Osteoblast (primary cell): Measurements from ENCODE around the gene LELP1. TPM values are rescaled to one million over a fixed set of nuclear protein-coding genes. Genes with fewer than 3 reads are reported as not detected.

Experiments
- DNase-seq: peaks from one replicate; pipeline ENCODE4 v3.0.0; 2011; ENCODE audit warnings: low spot score, mixed read lengths; ENCODE audit not compliant: insufficient read length; ENCODE audit errors: missing footprints
- H2AFZ ChIP-seq: 2 replicates; pipeline ENCODE4 v1.6.0; 2011; ENCODE audit warnings: mild to moderate bottlenecking, low read length
- H3K27ac ChIP-seq: 2 replicates; pipeline ENCODE4 v1.5.1; 2011; ENCODE audit warnings: mild to moderate bottlenecking, low read depth, low read length, moderate library complexity
- H3K27me3 ChIP-seq: 2 replicates; pipeline ENCODE4 v1.6.0; 2012; ENCODE audit warnings: mild to moderate bottlenecking, control low read depth, inconsistent platforms, low read length, moderate library complexity; ENCODE audit not compliant: insufficient read depth
- H3K36me3 ChIP-seq: 2 replicates; pipeline ENCODE4 v1.5.1; 2011; ENCODE audit warnings: mild to moderate bottlenecking, low read length, control low read depth, moderate library complexity; ENCODE audit not compliant: insufficient read depth
- H3K4me1 ChIP-seq: 2 replicates; pipeline ENCODE4 v1.5.1; 2011; ENCODE audit warnings: mild to moderate bottlenecking, low read length, control low read depth, moderate library complexity; ENCODE audit not compliant: insufficient read depth
- H3K4me2 ChIP-seq: 2 replicates; pipeline ENCODE4 v1.6.0; 2011; ENCODE audit warnings: mild to moderate bottlenecking, low read length; ENCODE audit not compliant: insufficient read depth
- H3K4me3 ChIP-seq: fragments of 200-600 bp; sonication (generic); 3 replicates; pipeline ENCODE4 v1.5.1; 2012; ENCODE audit warnings: mild to moderate bottlenecking, low read length, inconsistent platforms; ENCODE audit not compliant: insufficient read depth
- H3K79me2 ChIP-seq: 2 replicates; pipeline ENCODE4 v1.6.0; 2012; ENCODE audit warnings: mild to moderate bottlenecking, low read length, control low read depth, inconsistent platforms; ENCODE audit not compliant: insufficient read depth
- H3K9me3 ChIP-seq: 2 replicates; pipeline ENCODE4 v1.5.1; 2011; ENCODE audit warnings: low read depth, low read length, control low read depth
- H4K20me1 ChIP-seq: 2 replicates; pipeline ENCODE4 v1.6.0; 2012; ENCODE audit warnings: mild to moderate bottlenecking, low read length, control low read depth; ENCODE audit not compliant: insufficient read depth
- total RNA-seq: library from RNA; depleted of rRNA; stranded (reverse); fragments of >200 nt; gene quantifications from 2 replicates; pipeline ENCODE4 v1.2.3, GENCODE V29; 2012
- TF ChIP-seq, protein P1 (sequence below): IDR thresholded peaks from 2 replicates; pipeline ENCODE4 v1.5.1; 2011; ENCODE audit warnings: mild to moderate bottlenecking, low read depth, low read length, moderate library complexity; ENCODE audit errors: extremely low read depth

LELP1 gene
- total RNA-seq, result not detected in 2 replicates

DNA sequence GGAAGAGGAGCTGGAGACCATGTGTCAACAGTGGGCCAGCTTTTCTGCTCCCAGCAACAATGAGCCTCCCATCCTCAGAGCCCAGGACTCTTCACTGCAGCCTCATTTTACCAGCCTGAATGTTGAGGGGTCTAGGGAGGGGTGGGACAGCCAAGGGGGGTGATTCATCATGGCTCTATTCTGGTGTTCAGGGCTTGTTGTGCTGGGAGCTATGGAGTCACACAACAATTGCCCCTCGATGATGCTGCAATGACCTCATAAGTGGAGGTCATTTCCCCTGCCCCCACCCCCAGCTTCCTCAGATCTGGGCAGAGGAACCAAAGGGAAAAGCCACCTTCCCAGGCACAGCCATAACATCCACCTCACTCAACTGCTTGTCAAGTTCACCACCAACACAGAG is at the start of gene LELP1:
Gene LELP1 (plus strand): TSS at position 301 of the 400 bp plus-strand sequence. CDS start 1,278 bp downstream, outside the sequence.
- H2AFZ ChIP-seq, result no peak within 1 kb of the TSS
- H3K4me3 ChIP-seq, result no peak within 1 kb of the TSS
- TF ChIP-seq, protein P1, sequence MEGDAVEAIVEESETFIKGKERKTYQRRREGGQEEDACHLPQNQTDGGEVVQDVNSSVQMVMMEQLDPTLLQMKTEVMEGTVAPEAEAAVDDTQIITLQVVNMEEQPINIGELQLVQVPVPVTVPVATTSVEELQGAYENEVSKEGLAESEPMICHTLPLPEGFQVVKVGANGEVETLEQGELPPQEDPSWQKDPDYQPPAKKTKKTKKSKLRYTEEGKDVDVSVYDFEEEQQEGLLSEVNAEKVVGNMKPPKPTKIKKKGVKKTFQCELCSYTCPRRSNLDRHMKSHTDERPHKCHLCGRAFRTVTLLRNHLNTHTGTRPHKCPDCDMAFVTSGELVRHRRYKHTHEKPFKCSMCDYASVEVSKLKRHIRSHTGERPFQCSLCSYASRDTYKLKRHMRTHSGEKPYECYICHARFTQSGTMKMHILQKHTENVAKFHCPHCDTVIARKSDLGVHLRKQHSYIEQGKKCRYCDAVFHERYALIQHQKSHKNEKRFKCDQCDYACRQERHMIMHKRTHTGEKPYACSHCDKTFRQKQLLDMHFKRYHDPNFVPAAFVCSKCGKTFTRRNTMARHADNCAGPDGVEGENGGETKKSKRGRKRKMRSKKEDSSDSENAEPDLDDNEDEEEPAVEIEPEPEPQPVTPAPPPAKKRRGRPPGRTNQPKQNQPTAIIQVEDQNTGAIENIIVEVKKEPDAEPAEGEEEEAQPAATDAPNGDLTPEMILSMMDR, result no peak
- H4K20me1 ChIP-seq, result no peaks in the 10 kb centered on the region
- DNase-seq, result no peak
- no peak within 1 kb of the TSS for H3K27ac ChIP-seq
- H3K36me3 ChIP-seq, result no peaks in the 10 kb centered on the region
- H3K4me1 ChIP-seq, result no peaks in the 10 kb centered on the region
- no peaks in the 10 kb centered on the region for H3K79me2 ChIP-seq
- H3K27me3 ChIP-seq, result no peaks in the 10 kb centered on the region
- H3K4me2 ChIP-seq, result no peak within 1 kb of the TSS
- no peaks in the 10 kb centered on the region for H3K9me3 ChIP-seq

DNA sequence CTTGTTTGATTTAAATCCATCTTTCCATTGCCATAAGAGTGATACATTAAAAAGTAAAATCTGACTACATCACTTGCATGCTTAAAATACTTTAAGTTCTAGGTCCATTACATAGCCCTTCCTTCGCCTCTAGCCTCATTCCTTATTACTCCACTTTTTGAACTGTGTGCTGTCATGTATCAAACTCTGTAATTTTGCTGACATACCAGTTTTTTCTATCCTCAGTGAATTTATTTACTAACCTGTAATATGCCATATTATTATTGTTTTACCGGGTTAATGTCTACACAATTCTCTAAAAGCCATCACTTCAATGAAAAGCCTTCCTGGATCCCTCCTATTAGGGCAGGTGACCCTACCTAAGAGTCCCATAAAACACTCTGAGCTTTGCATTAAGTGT is 47.7 kb upstream of the LELP1 start:
- Histone ChIP-seq H3K4me3 (no peak overlapping the region), H2AFZ (no peak overlapping the region), H3K36me3 (no peaks in the 10 kb centered on the region), H3K9me3 (no peaks in the 10 kb centered on the region), H3K4me1 (no peaks in the 10 kb centered on the region), H3K27me3 (no peaks in the 10 kb centered on the region), H3K79me2 (no peaks in the 10 kb centered on the region), H3K27ac (no peak overlapping the region), H4K20me1 (no peaks in the 10 kb centered on the region), H3K4me2 (no peak overlapping the region)
- TF ChIP-seq, protein P1, result no peak
- DNase-seq, result no peak

DNA sequence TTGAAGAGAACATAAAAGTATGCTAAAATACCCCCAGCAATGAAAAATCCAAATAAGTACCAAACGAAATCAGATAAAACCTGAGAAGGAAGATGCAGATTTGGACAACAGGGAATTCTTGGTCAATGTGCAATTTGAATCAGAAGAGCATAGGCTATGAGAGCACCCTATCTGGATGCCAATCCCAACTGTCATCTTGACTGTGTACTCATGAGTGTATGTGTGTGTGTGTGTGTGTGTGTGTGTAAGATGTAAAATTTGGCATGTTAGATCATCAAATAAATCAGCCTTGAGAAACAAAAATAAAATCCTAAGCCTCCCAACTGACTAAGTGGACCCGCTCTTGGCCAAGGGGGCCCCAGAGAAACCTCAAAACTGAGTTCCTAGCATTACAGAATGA is 34.5 kb upstream of the LELP1 start:
- Histone ChIP-seq H3K27me3 (no peaks in the 10 kb centered on the region), H2AFZ (no peak overlapping the region), H3K4me1 (no peaks in the 10 kb centered on the region), H4K20me1 (no peaks in the 10 kb centered on the region), H3K9me3 (no peaks in the 10 kb centered on the region), H3K4me3 (no peak overlapping the region), H3K4me2 (no peak overlapping the region), H3K36me3 (no peaks in the 10 kb centered on the region), H3K27ac (no peak overlapping the region), H3K79me2 (no peaks in the 10 kb centered on the region)
- TF ChIP-seq, protein P1, result no peak
- DNase-seq, result no peak

DNA sequence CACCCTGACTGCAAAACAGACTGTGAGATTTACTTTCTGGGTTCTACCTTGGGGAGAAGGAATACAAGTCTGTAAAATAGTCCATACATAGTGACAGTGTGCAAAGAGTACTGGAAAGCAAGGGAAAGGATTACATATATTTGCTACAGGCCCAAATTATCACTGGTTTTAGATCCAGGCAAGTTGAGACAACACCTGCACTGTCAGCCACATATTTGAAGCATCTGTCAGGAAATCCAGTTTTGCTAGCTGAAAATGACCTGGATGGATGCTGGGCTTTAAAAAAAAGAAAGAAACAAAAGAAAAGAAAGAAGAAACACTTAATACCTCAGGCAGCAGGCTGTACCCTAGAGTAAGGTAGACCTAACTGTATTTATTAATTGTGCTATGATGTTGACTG is 28.6 kb upstream of the LELP1 start:
- TF ChIP-seq, protein P1, result no peak
- no peak overlapping the region for H3K27ac ChIP-seq
- no peaks in the 10 kb centered on the region for H4K20me1 ChIP-seq
- no peak overlapping the region for H3K4me2 ChIP-seq
- no peaks in the 10 kb centered on the region for H3K4me1 ChIP-seq
- no peak overlapping the region for H3K4me3 ChIP-seq
- H3K9me3 ChIP-seq, result no peaks in the 10 kb centered on the region
- H2AFZ ChIP-seq, result no peak overlapping the region
- H3K27me3 ChIP-seq, result no peaks in the 10 kb centered on the region
- no peaks in the 10 kb centered on the region for H3K79me2 ChIP-seq
- no peaks in the 10 kb centered on the region for H3K36me3 ChIP-seq
- no peak for DNase-seq
